ENCODE results near the gene SERPINB6. TPM values are rescaled to one million over a fixed set of nuclear protein-coding genes. Genes with fewer than 3 reads are reported as not detected.
"Not testable (repeated sequence)": the region's sequence is repeated elsewhere in the genome, so short reads cannot be mapped to it uniquely, and the experiment has no call there.

SERPINB6 gene
- total and polyA plus RNA-seq, 8 donors: 99.3 to 134 (median 122) TPM

GRCh38 chr6:3013486-3013885, 42.1 kb upstream of the SERPINB6 start:
- intact Hi-C loops (cut with DNase I): no loop called here

GRCh38 chr6:3011592-3011991, 40.2 kb upstream of the SERPINB6 start:
- Histone ChIP-seq H3K27me3 (no peaks in the 10 kb centered on the region), H3K4me1 (peaks cover 0 to 12% of the 10 kb centered on the region in 2 donors), H3K4me3 (no peak overlapping the region), H3K9me3 (peaks cover 0 to 20% of the 10 kb centered on the region in 2 donors), H3K36me3 (peaks cover 0 to 93% of the 10 kb centered on the region in 2 donors), H3K27ac (peak overlapping the region in 1 of 2 donors; percentile 83)
- intact Hi-C loops (cut with DNase I): no loop called here
- ATAC-seq (no peak), DNase-seq (no peak)
- TF ChIP-seq, protein P1, sequence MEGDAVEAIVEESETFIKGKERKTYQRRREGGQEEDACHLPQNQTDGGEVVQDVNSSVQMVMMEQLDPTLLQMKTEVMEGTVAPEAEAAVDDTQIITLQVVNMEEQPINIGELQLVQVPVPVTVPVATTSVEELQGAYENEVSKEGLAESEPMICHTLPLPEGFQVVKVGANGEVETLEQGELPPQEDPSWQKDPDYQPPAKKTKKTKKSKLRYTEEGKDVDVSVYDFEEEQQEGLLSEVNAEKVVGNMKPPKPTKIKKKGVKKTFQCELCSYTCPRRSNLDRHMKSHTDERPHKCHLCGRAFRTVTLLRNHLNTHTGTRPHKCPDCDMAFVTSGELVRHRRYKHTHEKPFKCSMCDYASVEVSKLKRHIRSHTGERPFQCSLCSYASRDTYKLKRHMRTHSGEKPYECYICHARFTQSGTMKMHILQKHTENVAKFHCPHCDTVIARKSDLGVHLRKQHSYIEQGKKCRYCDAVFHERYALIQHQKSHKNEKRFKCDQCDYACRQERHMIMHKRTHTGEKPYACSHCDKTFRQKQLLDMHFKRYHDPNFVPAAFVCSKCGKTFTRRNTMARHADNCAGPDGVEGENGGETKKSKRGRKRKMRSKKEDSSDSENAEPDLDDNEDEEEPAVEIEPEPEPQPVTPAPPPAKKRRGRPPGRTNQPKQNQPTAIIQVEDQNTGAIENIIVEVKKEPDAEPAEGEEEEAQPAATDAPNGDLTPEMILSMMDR (IDR thresholded peaks at IDR 0.05): no peak

More at GRCh38 chr6:3013486-3013885, 42.1 kb upstream of the SERPINB6 start:
- TF ChIP-seq, protein P1 (IDR thresholded peaks at IDR 0.05): no peak
- H3K9me3 ChIP-seq: peaks cover 0 to 20% of the 10 kb centered on the region in 2 donors
- ATAC-seq (peak; percentile 68), DNase-seq (peak in 2 of 4 donors; percentile 74 to 89)
- no peaks in the 10 kb centered on the region for H3K27me3 ChIP-seq
- H3K36me3 ChIP-seq: peaks cover 0 to 93% of the 10 kb centered on the region in 2 donors
- peak overlapping the region in 1 of 2 donors; percentile 83 for H3K27ac ChIP-seq
- H3K4me3 ChIP-seq: no peak overlapping the region
- peaks cover 0 to 12% of the 10 kb centered on the region in 2 donors for H3K4me1 ChIP-seq

- peak overlapping the region in 1 of 2 donors; percentile 83 for H3K27ac ChIP-seq
- no peak overlapping the region for H3K4me3 ChIP-seq
- H3K4me1 ChIP-seq: peaks cover 0 to 12% of the 10 kb centered on the region in 2 donors
- DNase-seq (no peak), ATAC-seq (no peak)
- peaks cover 0 to 20% of the 10 kb centered on the region in 2 donors for H3K9me3 ChIP-seq
- no peaks in the 10 kb centered on the region for H3K27me3 ChIP-seq
- TF ChIP-seq, protein P1 (IDR thresholded peaks at IDR 0.05): no peak
- intact Hi-C loops (cut with DNase I): no loop called here
- peaks cover 0 to 93% of the 10 kb centered on the region in 2 donors for H3K36me3 ChIP-seq
Observed at GRCh38 chr6:3011158-3011557, 39.8 kb upstream of the SERPINB6 start.

- Histone ChIP-seq H3K27me3 (no peaks in the 10 kb centered on the region), H3K4me1 (peaks cover 0 to 12% of the 10 kb centered on the region in 2 donors), H3K27ac (no peak overlapping the region), H3K9me3 (peaks cover 0 to 20% of the 10 kb centered on the region in 2 donors), H3K4me3 (no peak overlapping the region), H3K36me3 (peaks cover 0 to 93% of the 10 kb centered on the region in 2 donors)
- TF ChIP-seq, protein P1 (IDR thresholded peaks at IDR 0.05): no peak
- no peak for DNase-seq
- intact Hi-C loops (cut with DNase I): no loop called here
- no peak for ATAC-seq
Observed at GRCh38 chr6:3009930-3010329, 38.6 kb upstream of the SERPINB6 start.

DNA sequence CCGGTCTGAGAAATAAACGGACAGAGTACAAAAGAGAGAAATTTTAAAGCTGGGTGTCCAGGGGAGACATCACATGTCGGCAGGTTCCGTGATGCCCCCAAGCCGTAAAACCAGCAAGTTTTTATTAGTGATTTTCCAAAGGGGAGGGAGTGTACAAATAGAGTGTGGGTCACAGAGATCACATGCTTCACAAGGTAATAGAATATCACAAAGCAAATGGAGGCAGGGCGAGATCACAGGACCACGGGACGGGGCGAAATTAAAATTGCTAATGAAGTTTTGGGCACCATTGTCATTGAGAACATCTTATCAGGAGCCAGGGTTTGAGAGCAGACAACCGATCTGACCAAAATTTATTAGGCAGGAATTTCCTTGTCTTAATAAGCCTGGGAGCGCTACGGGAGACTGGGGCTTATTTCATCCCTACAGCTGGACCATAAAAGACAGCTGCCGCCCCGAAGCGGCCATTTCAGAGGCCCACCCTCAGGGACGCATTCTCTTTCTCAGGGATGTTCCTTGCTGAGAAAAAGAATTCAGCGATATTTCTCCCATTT, 37.4 kb upstream of the SERPINB6 start:
- H3K27ac ChIP-seq; intact Hi-C loops (cut with DNase I); ATAC-seq; H3K27me3 ChIP-seq; H3K4me1 ChIP-seq; H3K4me3 ChIP-seq; DNase-seq: not testable (repeated sequence)
- peaks cover 0 to 93% of the 10 kb centered on the region in 2 donors for H3K36me3 ChIP-seq
- peaks cover 0 to 20% of the 10 kb centered on the region in 2 donors for H3K9me3 ChIP-seq

All from left lung (tissue), 10 donors.